ENCODE data around the gene IDI1. TPM values are rescaled to one million over a fixed set of nuclear protein-coding genes. Genes with fewer than 3 reads are reported as not detected.
A peak's percentile ranks its signal among the peaks of the same experiment; 100 is the strongest.
"Not testable (repeated sequence)": the region's sequence is repeated elsewhere in the genome, so short reads cannot be mapped to it uniquely, and the experiment has no call there.

Gene IDI1
- total RNA-seq (2014; rRNA removed; shearing (Covaris generic)), result 104 and 119 TPM in 2 replicates

- peak; percentile 97 for DNase-seq (ENCODE audit: low spot score)
Measured at GRCh38 chr10:1048732-1049424, at the start of gene IDI1. TSS of gene IDI1 (minus strand) at chr10:1049119. CDS start at chr10:1049003, 116 bp downstream.

- no peak for DNase-seq (ENCODE audit: low spot score)
Measured at GRCh38 chr10:1097436-1097835, 48.5 kb upstream of the IDI1 start.

- DNase-seq (ENCODE audit: low spot score), result no peak
Measured at GRCh38 chr10:1096287-1096889, 47.5 kb upstream of the IDI1 start.

GRCh38 chr10:1095498-1095897, 46.6 kb upstream of the IDI1 start:
- no peak for DNase-seq (ENCODE audit: low spot score)

- no peak for DNase-seq (ENCODE audit: low spot score)
Measured at GRCh38 chr10:1094112-1095057, 45.5 kb upstream of the IDI1 start.

GRCh38 chr10:1093696-1094095, 44.8 kb upstream of the IDI1 start:
- no peak for DNase-seq (ENCODE audit: low spot score)

DNA sequence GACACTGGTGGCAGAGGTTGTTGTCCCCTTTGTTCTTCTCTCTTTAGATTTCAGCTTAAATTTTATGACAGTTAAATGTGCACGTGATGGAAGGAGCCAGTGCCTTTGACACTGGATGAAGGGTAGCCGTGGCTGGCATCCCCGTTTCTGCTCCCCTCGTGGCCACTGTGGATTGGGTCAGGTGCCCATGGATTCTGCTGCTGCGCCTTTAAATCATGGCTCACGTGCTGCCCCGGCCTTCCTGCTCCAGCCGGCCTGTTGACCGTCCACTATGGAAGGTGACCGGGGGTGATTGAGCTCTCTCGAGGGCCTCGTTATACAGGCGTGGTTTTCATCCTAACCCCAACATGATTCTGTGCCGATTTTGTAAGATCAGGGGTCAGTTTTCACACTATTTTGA, 41.8 kb upstream of the IDI1 start:
- no peak for DNase-seq (ENCODE audit: low spot score)

- no peak for DNase-seq (ENCODE audit: low spot score)
Measured at GRCh38 chr10:1089017-1089689, 40.2 kb upstream of the IDI1 start.

DNA sequence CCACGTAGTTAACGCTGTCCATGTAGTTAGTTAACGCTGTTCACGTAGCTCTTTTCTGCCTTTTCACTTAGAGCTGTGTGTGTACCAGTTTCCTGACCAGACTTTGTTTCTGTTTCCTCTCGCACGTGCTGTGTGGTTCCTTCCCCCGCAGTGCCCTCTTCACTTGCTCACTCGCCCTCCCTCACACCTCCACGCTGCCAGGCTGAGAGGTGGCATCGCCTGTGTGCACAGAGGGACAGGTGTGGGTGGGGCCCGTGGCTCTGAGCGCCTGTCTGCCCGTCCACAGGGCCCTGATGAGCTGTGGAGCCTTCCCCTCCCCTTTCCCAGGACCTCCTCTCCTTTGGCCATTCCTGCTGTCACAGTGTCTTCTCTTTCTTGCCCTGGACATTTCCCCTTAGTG, 37.9 kb upstream of the IDI1 start:
- no peak for DNase-seq (ENCODE audit: low spot score)

GRCh38 chr10:1085258-1085657, 36.3 kb upstream of the IDI1 start:
- DNase-seq (ENCODE audit: low spot score), result no peak

- no peak for DNase-seq (ENCODE audit: low spot score)
Measured at GRCh38 chr10:1084011-1084950, 35.4 kb upstream of the IDI1 start.

DNA sequence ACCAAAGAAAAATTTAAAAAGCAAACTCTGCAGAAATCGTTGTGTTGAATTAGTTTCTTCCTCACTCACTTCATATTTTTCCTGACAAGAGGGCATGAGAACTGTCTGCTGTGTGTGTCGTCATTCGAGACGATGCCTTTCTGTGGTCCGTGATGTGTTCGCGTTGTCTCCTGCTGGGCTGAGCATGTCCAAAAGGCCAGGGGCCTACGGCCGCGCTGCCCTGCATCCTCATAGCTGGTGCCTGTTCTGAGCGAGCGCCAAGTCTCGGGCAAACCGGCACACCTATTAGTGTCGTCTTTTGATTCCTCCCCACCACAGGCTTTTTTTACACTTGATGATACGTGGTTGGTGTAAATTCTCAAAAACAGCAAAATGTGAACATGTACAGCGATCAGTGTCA, 34.7 kb upstream of the IDI1 start:
- DNase-seq (ENCODE audit: low spot score), result no peak

- DNase-seq (ENCODE audit: low spot score), result no peak
Measured at GRCh38 chr10:1078668-1079067, 29.7 kb upstream of the IDI1 start.

DNA sequence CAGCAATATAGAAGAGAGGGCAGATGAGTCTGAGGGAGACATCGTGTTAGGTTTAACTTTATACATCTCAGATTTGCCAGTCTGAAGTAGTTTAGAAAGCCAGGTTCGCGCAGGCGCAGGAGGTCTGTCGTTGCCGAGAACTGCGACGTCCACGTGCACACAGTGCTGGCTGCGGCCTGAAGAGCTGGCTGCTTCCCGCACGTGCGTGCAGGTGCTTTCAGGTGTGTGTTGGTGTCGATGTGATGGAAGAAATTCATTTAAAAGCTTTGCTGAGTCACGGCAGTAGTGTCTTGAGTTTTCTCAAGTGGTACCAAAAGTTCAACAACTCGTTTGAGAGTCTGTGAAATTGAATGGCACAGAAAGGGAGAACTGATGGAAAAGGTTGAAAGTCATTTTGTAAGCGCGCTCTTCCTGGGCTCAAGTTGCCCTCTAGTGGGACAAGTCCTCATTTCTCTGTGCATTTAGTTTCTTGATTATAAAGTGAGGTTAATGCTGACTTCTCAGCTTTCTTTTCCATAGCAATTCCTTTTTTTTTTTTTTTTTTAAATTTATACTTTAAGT, 25.9 kb upstream of the IDI1 start:
- peak; percentile 11 for DNase-seq (ENCODE audit: low spot score)

- no peak for DNase-seq (ENCODE audit: low spot score)
Measured at GRCh38 chr10:1074052-1074747, 25.3 kb upstream of the IDI1 start.

GRCh38 chr10:1070919-1071318, 22.0 kb upstream of the IDI1 start:
- DNase-seq (ENCODE audit: low spot score), result no peak

DNA sequence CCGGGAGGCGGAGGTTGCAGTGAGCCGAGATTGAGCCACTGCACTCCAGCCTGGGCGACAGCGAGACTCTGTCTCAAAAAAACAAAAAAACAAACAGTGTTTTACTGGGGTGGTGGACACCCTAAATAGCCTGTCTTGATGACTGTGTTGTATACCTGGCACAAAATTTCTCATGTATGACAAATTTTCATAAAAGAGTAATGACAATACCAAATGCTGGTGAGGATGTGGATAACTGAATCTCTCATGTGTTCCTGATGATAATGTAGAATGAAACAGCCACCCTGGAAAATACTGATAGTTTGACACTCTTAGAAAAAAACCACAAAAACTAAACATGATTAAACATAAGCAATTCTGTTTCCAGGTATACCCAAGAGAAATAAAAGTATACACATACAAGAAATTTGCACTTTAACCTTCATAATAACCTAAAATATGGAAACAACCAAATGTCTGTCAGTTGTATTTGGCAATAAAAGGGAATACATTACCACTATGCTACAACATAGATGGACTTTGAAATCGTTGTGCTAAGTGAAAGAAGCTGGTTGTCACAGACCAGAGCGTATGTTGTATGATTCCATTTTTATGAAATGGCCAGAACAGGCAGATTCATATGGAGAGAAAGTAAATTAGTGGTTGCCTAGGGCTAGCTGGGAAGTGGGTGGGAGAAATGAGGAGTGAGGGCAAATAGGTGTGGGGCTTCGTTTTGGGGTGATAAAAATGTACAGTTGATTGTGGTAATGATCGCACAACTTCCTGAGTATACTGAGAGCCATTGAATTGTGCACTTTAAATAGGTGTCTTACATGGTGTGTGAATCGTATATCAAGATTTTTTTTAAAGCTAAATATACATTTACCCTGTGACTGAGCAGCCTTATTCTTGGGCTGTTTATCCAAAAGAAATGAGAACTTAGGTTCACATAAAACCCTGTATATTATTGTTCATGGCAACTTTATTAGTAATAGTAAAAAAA, 19.8 kb upstream of the IDI1 start:
- DNase-seq (ENCODE audit: low spot score), result no peak

DNA sequence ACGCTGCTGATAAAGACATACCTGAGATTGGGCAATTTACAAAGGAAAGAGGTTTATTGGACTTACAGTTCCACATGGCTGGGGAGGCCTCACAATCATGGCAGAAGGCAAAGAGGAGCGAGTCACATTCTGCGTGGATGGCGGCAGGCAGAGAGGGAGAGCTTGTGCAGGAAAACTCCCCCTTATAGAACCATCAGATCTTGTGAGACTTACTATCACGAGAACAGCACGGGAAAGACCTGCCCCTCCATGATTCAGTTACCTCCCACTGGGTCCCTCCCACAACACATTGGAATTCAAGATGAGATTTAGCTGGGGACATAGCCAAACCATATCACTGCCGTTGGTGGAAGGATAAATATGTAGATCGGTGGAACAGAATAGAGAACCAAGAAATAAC, 17.8 kb upstream of the IDI1 start:
- DNase-seq (ENCODE audit: low spot score), result not testable (repeated sequence)

DNA sequence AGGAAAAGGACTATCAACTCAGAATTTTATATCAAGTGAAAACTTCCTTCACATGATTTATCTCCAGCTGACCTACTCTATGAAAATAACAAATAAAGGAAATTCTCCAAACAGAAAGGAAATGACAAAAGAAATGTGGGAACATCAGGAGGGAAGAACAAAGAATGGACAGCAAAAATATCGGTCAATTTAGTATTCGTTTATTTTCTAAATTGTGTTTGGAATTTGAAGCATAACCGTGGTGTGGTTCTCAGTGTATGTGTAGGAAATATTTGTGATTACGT, 16.0 kb upstream of the IDI1 start:
- DNase-seq (ENCODE audit: low spot score), result no peak

Data from A172 (cell line).